ENCODE data around the gene ATF7IP.

Gene ATF7IP

GRCh38 chr12:14390870-14391530 lies 25.5 kb downstream of the ATF7IP start:
- 100% methylated on average over 1 of the region's 3 CpGs for WGBS (ENCODE audit: insufficient coverage)
- POLR2A ChIA-PET, result no interaction called here
- Histone ChIP-seq H3K36me3 (ENCODE audit: control insufficient read depth in 4 of 4, insufficient read depth in 4 of 4, low read length in 3 of 4) (peaks cover 0 to 14% (median 4%) of the 10 kb centered on the region in 4 experiments), H3K27ac (ENCODE audit: insufficient read depth in 1 of 2, low read depth in 1 of 2, low read length in 2 of 2, poor library complexity in 1 of 2, severe bottlenecking in 2 of 2) (no peak overlapping the region), H3K4me1 (ENCODE audit: control extremely low read depth in 1 of 4, control insufficient read depth in 4 of 4, insufficient read depth in 4 of 4, low read length in 3 of 4) (peaks cover 3 to 25% (median 11%) of the 10 kb centered on the region in 4 experiments), H3K9me3 (ENCODE audit: control extremely low read depth in 1 of 5, control insufficient read depth in 4 of 5, insufficient read depth in 2 of 5, low read depth in 1 of 5, low read length in 4 of 5) (peaks cover 0 to 4% (median 0%) of the 10 kb centered on the region in 5 experiments), H3K27me3 (replicated peaks in 2 of 5; ENCODE audit: control insufficient read depth in 4 of 5, insufficient read depth in 5 of 5, low read length in 4 of 5) (no peaks in the 10 kb centered on the region), H3K4me3 (ENCODE audit: control insufficient read depth in 1 of 7, extremely low read depth in 1 of 7, insufficient read depth in 4 of 7, low read depth in 2 of 7, low read length in 6 of 7) (peak overlapping the region in 1 of 7 experiments; percentile 19)
- DNase-seq, result peak in 2 of 3 donors; percentile 42 to 53
- CTCF ChIA-PET, result interaction anchor here (1.5 kb wide), 1 partner anchor 12 kb away, joined by 3 read pairs; no protein-coding TSS in a partner anchor

- peak overlapping the region in 1 of 7 experiments; percentile 19 for H3K4me3 ChIP-seq (ENCODE audit: control insufficient read depth in 1 of 7, extremely low read depth in 1 of 7, insufficient read depth in 4 of 7, low read depth in 2 of 7, low read length in 6 of 7)
- CTCF ChIA-PET, result interaction anchor here (1.0 to 1.4 kb wide), 3 partner anchors 8 to 138 kb away, joined by 3 to 18 read pairs (median 6); partner anchors contain the start of gene ATF7IP
- peaks cover 0 to 8% (median 3%) of the 10 kb centered on the region in 4 experiments for H3K36me3 ChIP-seq (ENCODE audit: control insufficient read depth in 4 of 4, insufficient read depth in 4 of 4, low read length in 3 of 4)
- H3K27me3 ChIP-seq (replicated peaks in 2 of 5; ENCODE audit: control insufficient read depth in 4 of 5, insufficient read depth in 5 of 5, low read length in 4 of 5), result no peaks in the 10 kb centered on the region
- POLR2A ChIA-PET, result no interaction called here
- WGBS (ENCODE audit: insufficient coverage), result no CpG with 5 or more reads among the region's 1 CpG
- no peak for DNase-seq
- peaks cover 3 to 26% (median 11%) of the 10 kb centered on the region in 4 experiments for H3K4me1 ChIP-seq (ENCODE audit: control extremely low read depth in 1 of 4, control insufficient read depth in 4 of 4, insufficient read depth in 4 of 4, low read length in 3 of 4)
- peak overlapping the region in 1 of 2 experiments; percentile 47 for H3K27ac ChIP-seq (ENCODE audit: insufficient read depth in 1 of 2, low read depth in 1 of 2, low read length in 2 of 2, poor library complexity in 1 of 2, severe bottlenecking in 2 of 2)
- H3K9me3 ChIP-seq (ENCODE audit: control extremely low read depth in 1 of 5, control insufficient read depth in 4 of 5, insufficient read depth in 2 of 5, low read depth in 1 of 5, low read length in 4 of 5), result peaks cover 0 to 3% (median 0%) of the 10 kb centered on the region in 5 experiments
Measured at GRCh38 chr12:14393751-14394150, 28.3 kb downstream of the ATF7IP start.

- peak; percentile 69 to 89 (median 88) for DNase-seq
- Histone ChIP-seq H3K27me3 (replicated peaks in 2 of 5; ENCODE audit: control insufficient read depth in 4 of 5, insufficient read depth in 5 of 5, low read length in 4 of 5) (no peaks in the 10 kb centered on the region), H3K4me3 (ENCODE audit: control insufficient read depth in 1 of 7, extremely low read depth in 1 of 7, insufficient read depth in 4 of 7, low read depth in 2 of 7, low read length in 6 of 7) (peak overlapping the region in 1 of 7 experiments; percentile 43), H3K36me3 (ENCODE audit: control insufficient read depth in 4 of 4, insufficient read depth in 4 of 4, low read length in 3 of 4) (peaks cover 0 to 8% (median 4%) of the 10 kb centered on the region in 4 experiments), H3K9me3 (ENCODE audit: control extremely low read depth in 1 of 5, control insufficient read depth in 4 of 5, insufficient read depth in 2 of 5, low read depth in 1 of 5, low read length in 4 of 5) (peaks cover 0 to 8% (median 1%) of the 10 kb centered on the region in 5 experiments), H3K27ac (ENCODE audit: insufficient read depth in 1 of 2, low read depth in 1 of 2, low read length in 2 of 2, poor library complexity in 1 of 2, severe bottlenecking in 2 of 2) (peak overlapping the region in 1 of 2 experiments; percentile 59), H3K4me1 (ENCODE audit: control extremely low read depth in 1 of 4, control insufficient read depth in 4 of 4, insufficient read depth in 4 of 4, low read length in 3 of 4) (peaks cover 3 to 26% (median 11%) of the 10 kb centered on the region in 4 experiments)
- ChIA-PET CTCF (interaction anchor here (0.8 to 1.4 kb wide), 7 partner anchors 9 to 139 kb away, joined by 3 to 18 read pairs (median 3); no protein-coding TSS in a partner anchor), POLR2A (interaction anchor here (0.6 kb wide), 1 partner anchor 142 kb away, joined by 3 read pairs; no protein-coding TSS in a partner anchor)
- 47% methylated on average over 2 of the region's 3 CpGs for WGBS (ENCODE audit: insufficient coverage)
Measured at GRCh38 chr12:14394317-14395073, 29.0 kb downstream of the ATF7IP start.

- Histone ChIP-seq H3K27me3 (replicated peaks in 2 of 5; ENCODE audit: control insufficient read depth in 4 of 5, insufficient read depth in 5 of 5, low read length in 4 of 5) (no peaks in the 10 kb centered on the region), H3K9me3 (ENCODE audit: control extremely low read depth in 1 of 5, control insufficient read depth in 4 of 5, insufficient read depth in 2 of 5, low read depth in 1 of 5, low read length in 4 of 5) (peaks cover 0 to 15% (median 2%) of the 10 kb centered on the region in 5 experiments), H3K27ac (ENCODE audit: insufficient read depth in 1 of 2, low read depth in 1 of 2, low read length in 2 of 2, poor library complexity in 1 of 2, severe bottlenecking in 2 of 2) (peak overlapping the region in 1 of 2 experiments; percentile 59), H3K4me1 (ENCODE audit: control extremely low read depth in 1 of 4, control insufficient read depth in 4 of 4, insufficient read depth in 4 of 4, low read length in 3 of 4) (peaks cover 3 to 24% (median 11%) of the 10 kb centered on the region in 4 experiments), H3K4me3 (ENCODE audit: control insufficient read depth in 1 of 7, extremely low read depth in 1 of 7, insufficient read depth in 4 of 7, low read depth in 2 of 7, low read length in 6 of 7) (peak overlapping the region in 1 of 7 experiments; percentile 43), H3K36me3 (ENCODE audit: control insufficient read depth in 4 of 4, insufficient read depth in 4 of 4, low read length in 3 of 4) (peaks cover 3 to 8% (median 6%) of the 10 kb centered on the region in 4 experiments)
- POLR2A ChIA-PET, result interaction anchor here (0.6 kb wide), 1 partner anchor 143 kb away, joined by 3 read pairs; no protein-coding TSS in a partner anchor
- peak in 2 of 3 donors; percentile 58 to 68 for DNase-seq
- WGBS (ENCODE audit: insufficient coverage), result no CpG with 5 or more reads among the region's 3 CpGs
- CTCF ChIA-PET, result interaction anchor here (0.8 to 1.4 kb wide), 7 partner anchors 9 to 140 kb away, joined by 3 to 18 read pairs (median 3); no protein-coding TSS in a partner anchor
Measured at GRCh38 chr12:14395074-14395778, 29.7 kb downstream of the ATF7IP start.

GRCh38 chr12:14396071-14396470 lies 30.6 kb downstream of the ATF7IP start:
- no CpG with 5 or more reads among the region's 1 CpG for WGBS (ENCODE audit: insufficient coverage)
- peaks cover 0 to 20% (median 8%) of the 10 kb centered on the region in 4 experiments for H3K4me1 ChIP-seq (ENCODE audit: control extremely low read depth in 1 of 4, control insufficient read depth in 4 of 4, insufficient read depth in 4 of 4, low read length in 3 of 4)
- no peak for DNase-seq
- no peak overlapping the region for H3K27ac ChIP-seq (ENCODE audit: insufficient read depth in 1 of 2, low read depth in 1 of 2, low read length in 2 of 2, poor library complexity in 1 of 2, severe bottlenecking in 2 of 2)
- no peak overlapping the region for H3K4me3 ChIP-seq (ENCODE audit: control insufficient read depth in 1 of 7, extremely low read depth in 1 of 7, insufficient read depth in 4 of 7, low read depth in 2 of 7, low read length in 6 of 7)
- CTCF ChIA-PET, result interaction anchor here (1.0 kb wide), 1 partner anchor 21 kb away, joined by 3 read pairs; no protein-coding TSS in a partner anchor
- peaks cover 0 to 19% (median 2%) of the 10 kb centered on the region in 5 experiments for H3K9me3 ChIP-seq (ENCODE audit: control extremely low read depth in 1 of 5, control insufficient read depth in 4 of 5, insufficient read depth in 2 of 5, low read depth in 1 of 5, low read length in 4 of 5)
- no peaks in the 10 kb centered on the region for H3K27me3 ChIP-seq (replicated peaks in 2 of 5; ENCODE audit: control insufficient read depth in 4 of 5, insufficient read depth in 5 of 5, low read length in 4 of 5)
- H3K36me3 ChIP-seq (ENCODE audit: control insufficient read depth in 4 of 4, insufficient read depth in 4 of 4, low read length in 3 of 4), result peaks cover 3 to 11% (median 6%) of the 10 kb centered on the region in 4 experiments
- POLR2A ChIA-PET, result no interaction called here

- Histone ChIP-seq H3K27me3 (replicated peaks in 2 of 5; ENCODE audit: control insufficient read depth in 4 of 5, insufficient read depth in 5 of 5, low read length in 4 of 5) (no peaks in the 10 kb centered on the region), H3K36me3 (ENCODE audit: control insufficient read depth in 4 of 4, insufficient read depth in 4 of 4, low read length in 3 of 4) (peaks cover 0 to 13% (median 6%) of the 10 kb centered on the region in 4 experiments), H3K27ac (ENCODE audit: insufficient read depth in 1 of 2, low read depth in 1 of 2, low read length in 2 of 2, poor library complexity in 1 of 2, severe bottlenecking in 2 of 2) (no peak overlapping the region), H3K4me3 (ENCODE audit: control insufficient read depth in 1 of 7, extremely low read depth in 1 of 7, insufficient read depth in 4 of 7, low read depth in 2 of 7, low read length in 6 of 7) (no peak overlapping the region), H3K9me3 (ENCODE audit: control extremely low read depth in 1 of 5, control insufficient read depth in 4 of 5, insufficient read depth in 2 of 5, low read depth in 1 of 5, low read length in 4 of 5) (peaks cover 0 to 21% (median 2%) of the 10 kb centered on the region in 5 experiments), H3K4me1 (ENCODE audit: control extremely low read depth in 1 of 4, control insufficient read depth in 4 of 4, insufficient read depth in 4 of 4, low read length in 3 of 4) (peaks cover 7 to 22% (median 14%) of the 10 kb centered on the region in 4 experiments)
- CTCF ChIA-PET, result interaction anchor here (0.6 to 1.9 kb wide), 5 partner anchors 14 to 178 kb away, joined by 3 to 7 read pairs (median 4); partner anchors contain the start of gene ATF7IP
- 100% methylated on average over 1 of the region's 3 CpGs for WGBS (ENCODE audit: insufficient coverage)
- POLR2A ChIA-PET, result no interaction called here
- no peak for DNase-seq
Measured at GRCh38 chr12:14399871-14400270, 34.4 kb downstream of the ATF7IP start.
